NCI-H2107 treated with DMSO at 0.1 percent for 48 hours (cell line): ENCODE data around the gene NFKB2.

ENCODE experiments used
- DNase-seq: peaks from one replicate; lab custom pipeline; 2025; ENCODE audit not compliant: unreplicated experiment; lab: John Stamatoyannopoulos, UW

The NFKB2 gene

DNA sequence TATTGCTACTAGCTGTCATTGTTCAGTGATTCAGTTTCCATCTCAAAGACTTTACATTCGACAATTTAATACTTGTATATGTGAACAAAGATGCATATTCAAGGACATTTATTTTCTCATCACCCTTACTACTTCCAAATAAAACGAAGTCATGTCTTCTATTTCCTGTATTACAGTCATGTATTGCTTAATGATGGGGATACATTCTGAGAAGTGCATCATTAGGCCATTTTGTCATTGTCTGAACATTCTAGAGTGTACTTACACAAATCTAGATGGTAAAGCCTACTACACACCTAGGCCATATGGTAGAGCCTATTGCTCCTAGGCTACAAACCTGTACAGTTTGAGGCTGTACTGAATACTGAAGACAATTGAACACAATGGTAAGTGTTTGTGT is 49.3 kb downstream of the NFKB2 start:
- DNase-seq, result no peak

DNA sequence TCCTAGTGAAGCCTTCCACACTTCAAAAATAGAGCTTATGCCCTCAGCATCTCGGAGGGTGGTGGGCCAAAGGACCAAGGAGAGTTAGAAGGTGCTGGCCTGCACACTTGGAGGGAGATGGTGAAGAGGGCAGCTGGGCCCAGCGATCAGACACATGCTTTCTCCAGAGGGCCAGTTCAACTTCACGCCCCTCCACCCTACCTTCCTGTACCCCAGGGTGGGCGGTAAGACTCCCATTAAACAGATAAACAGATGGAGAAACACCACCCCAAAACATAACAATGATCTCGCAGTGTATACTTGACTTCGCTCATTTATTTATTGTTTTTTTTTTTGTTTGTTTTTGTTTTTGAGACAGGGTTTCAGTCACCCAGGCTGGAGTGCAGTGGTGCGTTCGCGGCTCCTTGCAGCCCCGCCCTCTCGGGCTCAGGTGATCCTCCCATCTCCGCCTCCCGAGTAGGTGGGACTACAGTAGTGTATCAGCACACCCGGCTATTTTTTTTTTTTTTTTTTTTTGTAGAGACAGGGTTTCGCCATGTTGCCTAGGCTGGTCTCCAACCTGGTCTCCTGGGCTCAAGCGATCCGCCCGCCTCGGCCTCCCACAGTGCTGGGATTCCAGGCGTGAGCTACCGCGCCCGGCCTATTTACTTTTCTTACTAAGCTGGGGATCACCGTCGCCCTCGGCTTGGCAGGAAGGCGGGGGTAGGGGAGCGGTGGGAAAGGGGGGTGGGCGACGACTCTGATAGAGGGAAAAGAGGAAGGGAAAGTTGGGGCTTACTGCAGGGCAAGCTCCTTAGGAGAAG is 54.0 kb downstream of the NFKB2 start:
- peak; percentile 52 for DNase-seq

DNA sequence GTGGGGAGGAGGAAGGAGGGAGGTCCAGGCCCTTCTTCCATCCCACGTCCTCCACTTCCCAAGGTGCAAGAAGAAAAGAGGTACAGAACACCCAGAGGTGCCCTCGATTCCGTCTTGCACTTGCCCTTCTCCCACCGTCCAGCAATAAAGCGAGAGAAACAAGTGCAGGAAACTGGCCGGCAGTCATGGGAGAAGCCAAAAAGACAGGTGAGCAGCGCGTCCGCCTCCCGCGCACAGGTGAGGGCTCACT is 54.5 kb downstream of the NFKB2 start:
- no peak for DNase-seq

DNA sequence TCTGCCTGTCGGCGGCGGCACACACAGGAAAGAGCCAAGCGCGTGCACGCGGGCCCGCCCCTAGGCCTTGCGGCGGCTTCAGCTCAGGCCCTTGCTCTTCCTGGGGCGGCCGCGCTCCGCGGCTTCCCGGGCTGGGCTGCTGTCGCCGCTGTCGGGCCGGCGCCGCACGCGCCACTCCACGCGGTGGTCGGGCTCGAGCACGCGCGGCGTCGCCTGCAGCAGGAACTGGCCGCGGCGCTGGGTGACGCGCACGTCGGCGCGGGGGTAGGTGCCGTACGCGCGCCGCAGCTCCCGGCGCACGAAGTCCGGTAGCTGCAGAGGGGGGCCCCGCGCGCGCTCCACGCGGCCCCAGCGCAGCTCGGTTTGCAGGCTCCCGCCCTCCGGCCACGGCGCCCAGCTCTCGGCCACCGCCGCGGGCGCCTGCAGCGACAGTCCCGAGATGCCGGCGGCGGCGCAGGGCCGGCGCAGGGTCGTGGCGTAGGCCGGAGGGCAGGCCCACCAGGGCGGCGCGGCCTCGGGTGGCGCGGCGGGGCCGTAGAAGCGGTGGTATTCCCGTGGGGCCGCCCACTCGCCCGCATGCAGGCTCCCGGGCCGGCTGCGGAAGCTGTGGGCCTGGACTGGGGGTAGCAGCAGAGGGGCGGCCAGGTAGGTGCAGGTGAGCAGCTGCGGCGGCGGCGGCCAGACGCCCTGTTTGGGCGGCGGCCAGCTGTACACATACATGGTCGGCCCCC is 55.0 kb downstream of the NFKB2 start:
- peak; percentile 18 for DNase-seq

DNA sequence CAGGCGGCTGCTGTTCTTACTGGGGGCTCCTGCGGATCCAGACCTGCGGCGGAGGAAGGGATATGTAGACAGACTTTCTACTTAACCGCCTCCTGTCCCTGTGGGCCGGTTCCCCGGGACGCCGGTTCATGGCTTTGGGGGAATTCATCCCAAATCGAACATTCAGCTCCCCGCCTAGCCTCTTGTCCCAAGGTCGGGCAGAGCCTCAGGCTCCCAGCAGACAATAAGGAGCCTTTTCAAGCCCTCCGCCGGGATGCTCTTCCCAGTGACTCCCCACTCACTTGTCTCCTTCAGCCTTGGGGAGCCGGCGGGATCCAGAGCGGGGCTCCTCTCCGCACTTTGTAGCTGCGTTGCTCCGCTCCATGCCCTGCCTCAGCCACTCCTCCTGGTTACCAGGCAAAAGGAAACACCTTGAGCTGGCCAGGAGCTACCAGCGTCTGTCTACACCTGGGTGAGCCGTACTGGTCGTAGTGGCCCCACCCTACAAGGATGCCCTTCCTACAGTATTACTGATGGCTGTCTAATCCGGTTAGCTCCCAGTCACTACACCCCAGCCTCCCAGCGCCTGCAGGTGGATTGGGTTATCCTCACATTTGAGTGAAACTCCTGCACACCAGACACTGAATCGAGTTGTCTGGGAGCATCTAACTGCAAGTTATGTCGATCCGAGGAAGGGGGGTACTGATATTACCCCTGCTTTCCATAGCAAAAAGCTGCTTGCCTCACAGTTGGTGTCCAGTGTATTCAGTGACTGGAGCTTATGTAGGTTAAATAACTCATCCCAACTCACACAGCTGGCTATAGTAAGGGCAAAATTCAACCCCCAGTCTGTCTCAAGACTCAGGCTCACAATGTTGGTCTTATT is 55.8 kb downstream of the NFKB2 start, which contains the start of gene C10orf95:
TSS of gene C10orf95 (minus strand) at position 439 of the 865 bp plus-strand sequence. CDS start 450 bp downstream, outside the sequence.
- no peak for DNase-seq
